Hepatocyte (in vitro differentiated cells): Measurements from ENCODE around the gene MTX1. TPM values are rescaled to one million over a fixed set of nuclear protein-coding genes. Genes with fewer than 3 reads are reported as not detected.
A peak's percentile ranks its signal among the peaks of the same experiment; 100 is the strongest.
"Not testable (repeated sequence)": the region's sequence is repeated elsewhere in the genome, so short reads cannot be mapped to it uniquely, and the experiment has no call there.

Experiments
- DNase-seq: peaks from one replicate; pipeline ENCODE4 v3.0.0-alpha.2; 2016; ENCODE audit warnings: low spot score
- H2AFZ ChIP-seq: fragments of 200-600 bp; sonication (generic); 2 replicates; pipeline ENCODE4 v1.6.0; 2016; ENCODE audit warnings: antibody characterized with exemption, mild to moderate bottlenecking
- H3K27ac ChIP-seq: fragments of 200-600 bp; sonication (generic); 2 replicates; pipeline ENCODE4 v1.5.1; 2016; ENCODE audit warnings: mild to moderate bottlenecking
- H3K27me3 ChIP-seq: fragments of 200-600 bp; sonication (generic); 2 replicates; pipeline ENCODE4 v1.6.1; 2016
- H3K36me3 ChIP-seq: fragments of 200-600 bp; sonication (generic); replicated peaks from 2 replicates; pipeline ENCODE4 v1.5.1; 2016; ENCODE audit warnings: low read depth; ENCODE audit not compliant: insufficient read depth
- H3K4me1 ChIP-seq: fragments of 200-600 bp; sonication (generic); 2 replicates; pipeline ENCODE4 v1.5.1; 2016; ENCODE audit warnings: mild to moderate bottlenecking, moderate library complexity; ENCODE audit not compliant: insufficient read depth
- H3K4me2 ChIP-seq: fragments of 200-600 bp; sonication (generic); 2 replicates; pipeline ENCODE4 v1.6.0; 2016
- H3K4me3 ChIP-seq: fragments of 200-600 bp; sonication (generic); 2 replicates; pipeline ENCODE4 v1.5.1; 2016; ENCODE audit warnings: mild to moderate bottlenecking
- H3K79me2 ChIP-seq: fragments of 200-600 bp; sonication (generic); 2 replicates; pipeline ENCODE4 v1.6.0; 2017; ENCODE audit warnings: mild to moderate bottlenecking
- H3K9me2 ChIP-seq: fragments of 200-600 bp; sonication (generic); replicated peaks from 2 replicates; pipeline ENCODE4 v1.6.0; 2017; ENCODE audit warnings: mild to moderate bottlenecking; ENCODE audit not compliant: insufficient read depth
- H3K9me3 ChIP-seq: fragments of 200-600 bp; sonication (generic); 2 replicates; pipeline ENCODE4 v1.5.1; 2016; ENCODE audit warnings: low read depth, mild to moderate bottlenecking
- H4K20me1 ChIP-seq: fragments of 200-600 bp; sonication (generic); 2 replicates; pipeline ENCODE4 v1.6.0; 2016; ENCODE audit warnings: mild to moderate bottlenecking; ENCODE audit not compliant: insufficient read depth, poor library complexity, severe bottlenecking
- CTCF ChIP-seq: fragments of 200-600 bp; sonication (generic); IDR thresholded peaks from 2 replicates; pipeline ENCODE4 v1.5.1; 2016; ENCODE audit warnings: antibody characterized with exemption, mild to moderate bottlenecking; ENCODE audit not compliant: poor library complexity
- EZH2 ChIP-seq: fragments of 200-600 bp; sonication (generic); IDR thresholded peaks from 2 replicates; pipeline ENCODE4 v1.6.1; 2016; ENCODE audit warnings: antibody characterized with exemption, mild to moderate bottlenecking, borderline replicate concordance
- EZH2phosphoT487 ChIP-seq: fragments of 200-600 bp; sonication (generic); IDR thresholded peaks from one replicate; pipeline ENCODE4 v1.6.1; 2018; ENCODE audit warnings: antibody characterized with exemption, mild to moderate bottlenecking, low read depth, moderate library complexity; ENCODE audit not compliant: unreplicated experiment, severe bottlenecking
- WGBS: methylation state at CpG from one replicate; pipeline ENCODE4 v1.1.6; 2016; ENCODE audit warnings: low lambda C conversion rate; ENCODE audit errors: missing lambda C conversion rate; 5-methylcytosine and 5-hydroxymethylcytosine counted together
- polyA plus RNA-seq: library from polyadenylated mRNA; unstranded; fragments of >200 nt; fragmentation: Nextera tagmentation; extraction: Ambion mirVana; gene quantifications from 2 replicates; pipeline ENCODE4 v1.2.1, GENCODE V29; 2016
- total RNA-seq: library from RNA; depleted of rRNA; stranded (reverse); fragments of >200 nt; gene quantifications from 2 replicates; pipeline ENCODE4 v1.2.3, GENCODE V29; 2014

Gene MTX1
- total and polyA plus RNA-seq, 2 experiments from 2014 or later = 42.1 to 78.2 TPM

- TF ChIP-seq EZH2phosphoT487 (no peak), EZH2 (no peak), CTCF (no peak)
- Histone ChIP-seq H3K27me3 (no peaks in the 10 kb centered on the region), H2AFZ (no peak overlapping the region), H4K20me1 (no peaks in the 10 kb centered on the region), H3K4me2 (peak overlapping the region; percentile 96), H3K4me3 (no peak overlapping the region), H3K9me2 (no peaks in the 10 kb centered on the region), H3K36me3 (no peaks in the 10 kb centered on the region), H3K4me1 (peaks cover 16% of the 10 kb centered on the region), H3K27ac (no peak overlapping the region), H3K79me2 (peaks cover 13% of the 10 kb centered on the region), H3K9me3 (no peaks in the 10 kb centered on the region)
- no peak for DNase-seq
- 92% methylated on average over 4 of the region's 4 CpGs for WGBS
Measured at GRCh38 chr1:155210314-155211104, 2.0 kb downstream of the MTX1 start.

- not testable (repeated sequence) for H3K36me3 ChIP-seq, H2AFZ ChIP-seq, H3K4me2 ChIP-seq, H3K4me3 ChIP-seq, H3K9me2 ChIP-seq, H3K27ac ChIP-seq, H3K27me3 ChIP-seq, DNase-seq, H4K20me1 ChIP-seq, H3K9me3 ChIP-seq
- peaks cover 16% of the 10 kb centered on the region for H3K4me1 ChIP-seq
- peaks cover 13% of the 10 kb centered on the region for H3K79me2 ChIP-seq
- 96% methylated on average over 13 of the region's 13 CpGs for WGBS
Measured at GRCh38 chr1:155211381-155212050, 3.0 kb downstream of the MTX1 start.

GRCh38 chr1:155212051-155212440 lies 3.6 kb downstream of the MTX1 start:
- H3K4me3 ChIP-seq, H3K9me2 ChIP-seq, H3K27me3 ChIP-seq, H3K9me3 ChIP-seq, H3K4me2 ChIP-seq, DNase-seq, H3K36me3 ChIP-seq, H3K27ac ChIP-seq, H4K20me1 ChIP-seq, H2AFZ ChIP-seq: not testable (repeated sequence)
- WGBS = 97% methylated on average over 7 of the region's 7 CpGs
- Histone ChIP-seq H3K4me1 (peaks cover 13% of the 10 kb centered on the region), H3K79me2 (peaks cover 13% of the 10 kb centered on the region)

- WGBS = 94% methylated on average over 7 of the region's 10 CpGs
- H3K27me3 ChIP-seq, H4K20me1 ChIP-seq, H3K9me2 ChIP-seq, H3K79me2 ChIP-seq, H3K4me3 ChIP-seq, H3K27ac ChIP-seq, H3K36me3 ChIP-seq, H3K4me2 ChIP-seq, H3K9me3 ChIP-seq, DNase-seq, H3K4me1 ChIP-seq, H2AFZ ChIP-seq: not testable (repeated sequence)
Measured at GRCh38 chr1:155214702-155215101, 6.2 kb downstream of the MTX1 start.
